ENCODE results near the gene SH3TC2.

The SH3TC2 gene

GRCh38 chr5:149005077-149005892, 57.6 kb downstream of the SH3TC2 start:
- Mint-ChIP-seq H3K27ac (no peak overlapping the region), H3K36me3 (no peaks in the 10 kb centered on the region), H3K4me1 (ENCODE audit: low read depth) (no peaks in the 10 kb centered on the region), H3K27me3 (peaks cover 3% of the 10 kb centered on the region), H3K4me3 (no peak overlapping the region), H3K9me3 (ENCODE audit: low read depth) (no peaks in the 10 kb centered on the region)

- Mint-ChIP-seq H3K4me1 (ENCODE audit: low read depth) (no peaks in the 10 kb centered on the region), H3K27me3 (peaks cover 3% of the 10 kb centered on the region)
These were observed 58.3 kb downstream of the SH3TC2 start for GRCh38 chr5:149004559-149004958.

GRCh38 chr5:149002761-149003689, 59.8 kb downstream of the SH3TC2 start:
- Mint-ChIP-seq H3K36me3 (no peaks in the 10 kb centered on the region), H3K9me3 (ENCODE audit: low read depth) (no peaks in the 10 kb centered on the region), H3K27ac (no peak overlapping the region), H3K4me3 (no peak overlapping the region), H3K4me1 (ENCODE audit: low read depth) (no peaks in the 10 kb centered on the region), H3K27me3 (peaks cover 8% of the 10 kb centered on the region)

More at GRCh38 chr5:149004559-149004958, 58.3 kb downstream of the SH3TC2 start:
- H3K9me3 Mint-ChIP-seq (ENCODE audit: low read depth): no peaks in the 10 kb centered on the region
- H3K36me3 Mint-ChIP-seq: no peaks in the 10 kb centered on the region
- no peak overlapping the region for H3K27ac Mint-ChIP-seq
- no peak overlapping the region for H3K4me3 Mint-ChIP-seq

- H3K27me3 Mint-ChIP-seq: peaks cover 8% of the 10 kb centered on the region
- no peak overlapping the region for H3K4me3 Mint-ChIP-seq
- no peaks in the 10 kb centered on the region for H3K9me3 Mint-ChIP-seq (ENCODE audit: low read depth)
- H3K4me1 Mint-ChIP-seq (ENCODE audit: low read depth): no peaks in the 10 kb centered on the region
- H3K27ac Mint-ChIP-seq: no peak overlapping the region
- no peaks in the 10 kb centered on the region for H3K36me3 Mint-ChIP-seq
These were observed 60.8 kb downstream of the SH3TC2 start for GRCh38 chr5:149002053-149002452.

- peaks cover 10% of the 10 kb centered on the region for H3K27me3 Mint-ChIP-seq
- no peaks in the 10 kb centered on the region for H3K4me1 Mint-ChIP-seq (ENCODE audit: low read depth)
These were observed 61.7 kb downstream of the SH3TC2 start for GRCh38 chr5:149001162-149001561.

GRCh38 chr5:148999741-149000140, 63.1 kb downstream of the SH3TC2 start:
- Mint-ChIP-seq H3K36me3 (no peaks in the 10 kb centered on the region), H3K27me3 (peaks cover 11% of the 10 kb centered on the region), H3K4me3 (no peak overlapping the region), H3K9me3 (ENCODE audit: low read depth) (no peaks in the 10 kb centered on the region), H3K4me1 (ENCODE audit: low read depth) (no peaks in the 10 kb centered on the region), H3K27ac (no peak overlapping the region)

More at GRCh38 chr5:149001162-149001561, 61.7 kb downstream of the SH3TC2 start:
- H3K36me3 Mint-ChIP-seq: no peaks in the 10 kb centered on the region
- H3K4me3 Mint-ChIP-seq: no peak overlapping the region
- no peaks in the 10 kb centered on the region for H3K9me3 Mint-ChIP-seq (ENCODE audit: low read depth)
- no peak overlapping the region for H3K27ac Mint-ChIP-seq

- no peaks in the 10 kb centered on the region for H3K9me3 Mint-ChIP-seq (ENCODE audit: low read depth)
- H3K27ac Mint-ChIP-seq: no peak overlapping the region
- H3K27me3 Mint-ChIP-seq: peaks cover 12% of the 10 kb centered on the region
- H3K4me3 Mint-ChIP-seq: no peak overlapping the region
- H3K36me3 Mint-ChIP-seq: no peaks in the 10 kb centered on the region
- no peaks in the 10 kb centered on the region for H3K4me1 Mint-ChIP-seq (ENCODE audit: low read depth)
These were observed 64.6 kb downstream of the SH3TC2 start for GRCh38 chr5:148998174-148998797.

GRCh38 chr5:148996270-148996669, 66.6 kb downstream of the SH3TC2 start:
- no peaks in the 10 kb centered on the region for H3K36me3 Mint-ChIP-seq
- H3K9me3 Mint-ChIP-seq (ENCODE audit: low read depth): no peaks in the 10 kb centered on the region
- H3K27me3 Mint-ChIP-seq: peaks cover 10% of the 10 kb centered on the region
- no peak overlapping the region for H3K27ac Mint-ChIP-seq
- no peak overlapping the region for H3K4me3 Mint-ChIP-seq
- H3K4me1 Mint-ChIP-seq (ENCODE audit: low read depth): no peaks in the 10 kb centered on the region

GRCh38 chr5:148995791-148996190, 67.1 kb downstream of the SH3TC2 start:
- Mint-ChIP-seq H3K27me3 (peaks cover 10% of the 10 kb centered on the region), H3K4me3 (no peak overlapping the region), H3K9me3 (ENCODE audit: low read depth) (no peaks in the 10 kb centered on the region), H3K27ac (no peak overlapping the region), H3K36me3 (no peaks in the 10 kb centered on the region), H3K4me1 (ENCODE audit: low read depth) (no peaks in the 10 kb centered on the region)

- no peak overlapping the region for H3K27ac Mint-ChIP-seq
- H3K27me3 Mint-ChIP-seq: peaks cover 14% of the 10 kb centered on the region
- no peak overlapping the region for H3K4me3 Mint-ChIP-seq
- H3K36me3 Mint-ChIP-seq: no peaks in the 10 kb centered on the region
- no peaks in the 10 kb centered on the region for H3K9me3 Mint-ChIP-seq (ENCODE audit: low read depth)
- no peaks in the 10 kb centered on the region for H3K4me1 Mint-ChIP-seq (ENCODE audit: low read depth)
These were observed 69.5 kb downstream of the SH3TC2 start for GRCh38 chr5:148993283-148993936.

GRCh38 chr5:148992265-148992664, 70.6 kb downstream of the SH3TC2 start:
- no peak overlapping the region for H3K4me3 Mint-ChIP-seq
- peaks cover 11% of the 10 kb centered on the region for H3K27me3 Mint-ChIP-seq
- no peaks in the 10 kb centered on the region for H3K9me3 Mint-ChIP-seq (ENCODE audit: low read depth)
- no peak overlapping the region for H3K27ac Mint-ChIP-seq
- no peaks in the 10 kb centered on the region for H3K4me1 Mint-ChIP-seq (ENCODE audit: low read depth)
- no peaks in the 10 kb centered on the region for H3K36me3 Mint-ChIP-seq

GRCh38 chr5:148991566-148991965, 71.3 kb downstream of the SH3TC2 start:
- H3K36me3 Mint-ChIP-seq: no peaks in the 10 kb centered on the region
- H3K27me3 Mint-ChIP-seq: peaks cover 11% of the 10 kb centered on the region
- H3K4me1 Mint-ChIP-seq (ENCODE audit: low read depth): no peaks in the 10 kb centered on the region
- no peak overlapping the region for H3K27ac Mint-ChIP-seq
- H3K4me3 Mint-ChIP-seq: no peak overlapping the region
- no peaks in the 10 kb centered on the region for H3K9me3 Mint-ChIP-seq (ENCODE audit: low read depth)

- Mint-ChIP-seq H3K27ac (no peak overlapping the region), H3K4me3 (no peak overlapping the region), H3K27me3 (peaks cover 9% of the 10 kb centered on the region), H3K9me3 (ENCODE audit: low read depth) (no peaks in the 10 kb centered on the region), H3K4me1 (ENCODE audit: low read depth) (no peaks in the 10 kb centered on the region), H3K36me3 (no peaks in the 10 kb centered on the region)
These were observed 72.0 kb downstream of the SH3TC2 start for GRCh38 chr5:148990817-148991216.

- H3K9me3 Mint-ChIP-seq (ENCODE audit: low read depth): no peaks in the 10 kb centered on the region
- H3K27ac Mint-ChIP-seq: no peak overlapping the region
- H3K4me1 Mint-ChIP-seq (ENCODE audit: low read depth): no peaks in the 10 kb centered on the region
- peaks cover 2% of the 10 kb centered on the region for H3K36me3 Mint-ChIP-seq
- H3K4me3 Mint-ChIP-seq: no peak overlapping the region
- H3K27me3 Mint-ChIP-seq: peaks cover 9% of the 10 kb centered on the region
These were observed 73.3 kb downstream of the SH3TC2 start for GRCh38 chr5:148989567-148989966.
